H9 (cell line): ENCODE data around the gene PUS7. TPM values are rescaled to one million over a fixed set of nuclear protein-coding genes. Genes with fewer than 3 reads are reported as not detected.
"Not testable (repeated sequence)": the region's sequence is repeated elsewhere in the genome, so short reads cannot be mapped to it uniquely, and the experiment has no call there.

Experiments used
- DNase-seq: peaks from one replicate; pipeline ENCODE4 v3.0.0-alpha.2; 2017
- H2AFZ ChIP-seq: one replicate; pipeline ENCODE4 v1.6.1; 2013; ENCODE audit warnings: mild to moderate bottlenecking, low read length, control low read depth, moderate library complexity
- H2AK5ac ChIP-seq: 2 replicates; pipeline ENCODE4 v1.6.1; 2013; ENCODE audit warnings: low read length, control low read depth, mixed read lengths; ENCODE audit not compliant: insufficient read length
- H2BK120ac ChIP-seq: one replicate; pipeline ENCODE4 v1.6.1; 2013; ENCODE audit warnings: low read depth, mild to moderate bottlenecking, low read length, control low read depth, inconsistent platforms; ENCODE audit not compliant: poor library complexity, severe bottlenecking
- H2BK12ac ChIP-seq: 2 replicates; pipeline ENCODE4 v1.6.1; 2013; ENCODE audit warnings: low read length, control low read depth, mixed read lengths, low read depth; ENCODE audit not compliant: insufficient read length
- H2BK15ac ChIP-seq: 2 replicates; pipeline ENCODE4 v1.6.1; 2013; ENCODE audit warnings: low read depth, low read length, control low read depth
- H2BK20ac ChIP-seq: one replicate; pipeline ENCODE4 v1.6.1; 2013; ENCODE audit warnings: low read depth, mild to moderate bottlenecking, low read length, control low read depth, inconsistent platforms; ENCODE audit not compliant: poor library complexity, severe bottlenecking
- H2BK5ac ChIP-seq: 2 replicates; pipeline ENCODE4 v1.6.1; 2013; ENCODE audit warnings: low read length, control low read depth, mixed read lengths; ENCODE audit not compliant: insufficient read length
- H3K14ac ChIP-seq: 2 replicates; pipeline ENCODE4 v1.6.1; 2013; ENCODE audit warnings: low read length, control low read depth; ENCODE audit not compliant: insufficient read depth
- H3K18ac ChIP-seq: 2 replicates; pipeline ENCODE4 v1.6.1; 2013; ENCODE audit warnings: low read depth, mild to moderate bottlenecking, mixed read lengths, low read length, control low read depth; ENCODE audit not compliant: insufficient read length
- H3K23ac ChIP-seq: 2 replicates; pipeline ENCODE4 v1.6.1; 2013; ENCODE audit warnings: low read length, control low read depth, mixed read lengths, low read depth; ENCODE audit not compliant: insufficient read length
- H3K23me2 ChIP-seq: 2 replicates; pipeline ENCODE4 v1.6.1; 2013; ENCODE audit warnings: low read depth, mild to moderate bottlenecking, mixed read lengths, low read length, control low read depth; ENCODE audit not compliant: insufficient read length, poor library complexity, severe bottlenecking
- H3K27ac ChIP-seq: 2 replicates; pipeline ENCODE4 v1.5.1; 2013; ENCODE audit warnings: low read length, control low read depth, mixed read lengths, low read depth; ENCODE audit not compliant: insufficient read length
- H3K27me3 ChIP-seq: 2 replicates; pipeline ENCODE4 v1.6.1; 2013; ENCODE audit warnings: low read length, control low read depth, inconsistent platforms; ENCODE audit not compliant: insufficient read depth
- H3K4ac ChIP-seq: 2 replicates; pipeline ENCODE4 v1.6.1; 2013; ENCODE audit warnings: low read depth, mild to moderate bottlenecking, control low read depth, inconsistent platforms, low read length, moderate library complexity
- H3K4me1 ChIP-seq: 2 replicates; pipeline ENCODE4 v1.6.1; 2013; ENCODE audit warnings: low read length, control low read depth, inconsistent platforms; ENCODE audit not compliant: insufficient read depth
- H3K4me2 ChIP-seq: 2 replicates; pipeline ENCODE4 v1.6.1; 2013; ENCODE audit warnings: low read length, control low read depth, mixed read lengths; ENCODE audit not compliant: insufficient read length, insufficient read depth
- H3K56ac ChIP-seq: 2 replicates; pipeline ENCODE4 v1.6.1; 2013; ENCODE audit warnings: low read depth, mild to moderate bottlenecking, mixed read lengths, low read length, control low read depth; ENCODE audit not compliant: insufficient read length
- H3K79me1 ChIP-seq: 2 replicates; pipeline ENCODE4 v1.6.1; 2013; ENCODE audit warnings: low read depth, mild to moderate bottlenecking, moderate library complexity, low read length, control low read depth, inconsistent platforms; ENCODE audit not compliant: insufficient read depth, poor library complexity, severe bottlenecking
- H3K79me2 ChIP-seq: 2 replicates; pipeline ENCODE4 v1.6.1; 2013; ENCODE audit warnings: low read length, control low read depth, inconsistent platforms; ENCODE audit not compliant: insufficient read depth
- H3K9ac ChIP-seq: 2 replicates; pipeline ENCODE4 v1.6.1; 2013; ENCODE audit warnings: low read length, control low read depth, mixed read lengths; ENCODE audit not compliant: insufficient read length; ENCODE audit errors: extremely low read depth
- H3K9me3 ChIP-seq: one replicate; pipeline ENCODE4 v1.6.1; 2013; ENCODE audit warnings: low read depth, low read length, inconsistent platforms; ENCODE audit not compliant: control insufficient read depth
- H3T11ph ChIP-seq: one replicate; pipeline ENCODE4 v1.6.1; 2013; ENCODE audit warnings: mild to moderate bottlenecking, low read length, control low read depth, inconsistent platforms
- H4K20me1 ChIP-seq: one replicate; pipeline ENCODE4 v1.6.1; 2013; ENCODE audit not compliant: control insufficient read depth, insufficient read length, insufficient read depth
- H4K5ac ChIP-seq: 2 replicates; pipeline ENCODE4 v1.6.1; 2013; ENCODE audit warnings: low read depth, mild to moderate bottlenecking, mixed read lengths, low read length, control low read depth; ENCODE audit not compliant: insufficient read length
- H4K8ac ChIP-seq: replicated peaks from 2 replicates; pipeline ENCODE4 v1.6.1; 2013; ENCODE audit warnings: low read length, control low read depth, mixed read lengths, low read depth; ENCODE audit not compliant: insufficient read length
- H4K91ac ChIP-seq: 2 replicates; pipeline ENCODE4 v1.6.1; 2013; ENCODE audit warnings: low read depth, mild to moderate bottlenecking, moderate library complexity, mixed read lengths, low read length, control low read depth; ENCODE audit not compliant: insufficient read length
- H3K27ac Mint-ChIP-seq, 3 experiments: 2 replicates in 2 of 3; 3 replicates in 1 of 3; pipeline ENCODE4 v1.8.0; 2020 to 2021; ENCODE audit warnings: mixed read lengths in 3 of 3, mild to moderate bottlenecking in 1 of 3, moderate library complexity in 1 of 3
- H3K27me3 Mint-ChIP-seq: 2 replicates; pipeline ENCODE4 v1.8.0; 2021; ENCODE audit warnings: low read depth, mild to moderate bottlenecking, moderate library complexity, mixed read lengths
- H3K36me3 Mint-ChIP-seq, 3 experiments: 2 replicates in 2 of 3; 3 replicates in 1 of 3; pipeline ENCODE4 v1.8.0; 2020 to 2021; ENCODE audit warnings: low read depth in 3 of 3, mixed read lengths in 3 of 3; ENCODE audit not compliant: insufficient read depth in 1 of 3
- H3K4me1 Mint-ChIP-seq, 2 experiments: 2 replicates each; pipeline ENCODE4 v1.8.0; 2020; ENCODE audit warnings: mixed read lengths in 2 of 2
- H3K4me3 Mint-ChIP-seq, 2 experiments: 2 replicates in 1 of 2; 3 replicates in 1 of 2; pipeline ENCODE4 v1.8.0; 2020 to 2021; ENCODE audit warnings: mild to moderate bottlenecking in 2 of 2, mixed read lengths in 2 of 2, moderate library complexity in 1 of 2
- H3K9me3 Mint-ChIP-seq, 2 experiments: 2 replicates in 1 of 2; 3 replicates in 1 of 2; pipeline ENCODE4 v1.8.0; 2020; ENCODE audit warnings: mild to moderate bottlenecking in 2 of 2, mixed read lengths in 2 of 2, moderate library complexity in 1 of 2
- CTCF ChIP-seq: fragments of 200-600 bp; sonication (generic); conservative IDR thresholded peaks from 3 replicates; pipeline ENCODE4 v1.8.0; 2021; ENCODE audit warnings: antibody characterized with exemption, mild to moderate bottlenecking
- WGBS: extraction: QIAGEN DNeasy Blood & Tissue Kit; methylation state at CpG from one replicate; pipeline ENCODE4 v1.1.7; 2013; ENCODE audit warnings: missing lambda C conversion rate, low lambda C conversion rate, mixed read lengths; ENCODE audit not compliant: insufficient read length; ENCODE audit errors: extremely low coverage; 5-methylcytosine and 5-hydroxymethylcytosine counted together
- total RNA-seq: library from RNA; stranded (reverse); gene quantifications from 2 replicates; pipeline ENCODE4 v1.2.1, GENCODE V29; 2021

The PUS7 gene
- total RNA-seq, 1 experiment from 2014 or later, result 54.3 TPM

- DNase-seq, result no peak
- Histone ChIP-seq H2BK5ac (no peak overlapping the region), H3K18ac (no peak overlapping the region), H3K79me2 (peaks cover 8% of the 10 kb centered on the region; the same call in 1 of the 2 replicates), H3K23ac (no peak overlapping the region), H2BK20ac (no peak overlapping the region), H3K4me2 (no peak overlapping the region), H3K56ac (no peak overlapping the region), H3K14ac (no peak overlapping the region), H4K8ac (no peak overlapping the region), H2AFZ (no peak overlapping the region), H4K20me1 (no peaks in the 10 kb centered on the region), H4K5ac (no peak overlapping the region), H2BK120ac (no peak overlapping the region), H3K9ac (no peak overlapping the region), H3K4me1 (no peaks in the 10 kb centered on the region; the same call in 1 of the 2 replicates), H2AK5ac (no peak overlapping the region), H2BK15ac (no peak overlapping the region), H3K9me3 (no peaks in the 10 kb centered on the region), H3K27me3 (no peaks in the 10 kb centered on the region), H2BK12ac (no peak overlapping the region), H3K4ac (no peak overlapping the region), H3K23me2 (peaks cover 8% of the 10 kb centered on the region), H3T11ph (no peak overlapping the region), H3K27ac (no peak overlapping the region), H4K91ac (no peak overlapping the region), H3K79me1 (no peaks in the 10 kb centered on the region)
- Mint-ChIP-seq H3K4me3 (no peak overlapping the region), H3K36me3 (peaks cover 2 to 3% (median 2%) of the 10 kb centered on the region in 3 experiments; a peak in 6 of 7 replicates), H3K4me1 (peaks cover 5% of the 10 kb centered on the region in 2 experiments), H3K27ac (no peak overlapping the region), H3K27me3 (peaks cover 7% of the 10 kb centered on the region), H3K9me3 (peaks cover 5% of the 10 kb centered on the region in 2 experiments; a peak in 2 of 5 replicates)
- WGBS, result no CpG with 5 or more reads among the region's 4 CpGs
- TF ChIP-seq CTCF, result no peak
Observed at GRCh38 chr7:105524840-105525239, 2.8 kb upstream of the PUS7 start.

- H3K27me3 Mint-ChIP-seq, H3K23me2 ChIP-seq, H3K27ac Mint-ChIP-seq, H3K4me1 ChIP-seq, H3K23ac ChIP-seq, H2BK12ac ChIP-seq, H3K27me3 ChIP-seq, H4K20me1 ChIP-seq, H3K4me3 Mint-ChIP-seq, H4K91ac ChIP-seq, H2AK5ac ChIP-seq, H2AFZ ChIP-seq, H3K36me3 Mint-ChIP-seq, H2BK120ac ChIP-seq, H3K9ac ChIP-seq, H3K27ac ChIP-seq, H4K5ac ChIP-seq, H3K9me3 Mint-ChIP-seq, H2BK15ac ChIP-seq, H3K14ac ChIP-seq, H3K4me1 Mint-ChIP-seq, H3T11ph ChIP-seq, H3K4ac ChIP-seq, H2BK20ac ChIP-seq, H3K4me2 ChIP-seq, H3K9me3 ChIP-seq, H3K79me1 ChIP-seq, DNase-seq, H2BK5ac ChIP-seq, H4K8ac ChIP-seq, H3K56ac ChIP-seq, H3K18ac ChIP-seq: not testable (repeated sequence)
- peaks cover 12% of the 10 kb centered on the region; the same call in 1 of the 2 replicates for H3K79me2 ChIP-seq
- WGBS, result no CpG with 5 or more reads among the region's 11 CpGs
Observed at GRCh38 chr7:105524423-105524822, 2.4 kb upstream of the PUS7 start.
